NCI-H82 treated with DMSO at 0.1 percent for 48 hours (cell line): ENCODE data around the gene PRKCE.

Experiments
- DNase-seq: peaks from one replicate; lab custom pipeline; 2025; ENCODE audit not compliant: unreplicated experiment; lab: John Stamatoyannopoulos, UW

Gene PRKCE

DNA sequence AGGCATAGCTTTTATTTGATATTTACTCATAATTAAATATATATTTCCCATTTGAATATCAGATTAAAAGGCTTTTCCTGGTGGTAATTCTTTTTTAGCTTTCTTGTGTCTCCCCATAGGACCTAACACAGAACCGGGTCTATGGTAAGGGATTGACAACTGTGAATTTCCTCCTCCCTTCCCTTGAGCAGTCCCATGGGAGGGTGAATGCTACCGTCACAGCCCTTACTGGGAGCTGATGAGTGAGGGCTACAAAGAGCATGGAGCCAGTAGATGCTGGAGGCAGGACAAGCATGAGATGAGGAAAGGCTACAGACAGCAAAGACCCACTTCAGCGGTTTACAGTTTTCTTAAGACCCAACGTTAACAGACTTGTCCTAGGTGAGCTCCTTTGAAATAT lies 475.1 kb downstream of the PRKCE start:
- no peak for DNase-seq

DNA sequence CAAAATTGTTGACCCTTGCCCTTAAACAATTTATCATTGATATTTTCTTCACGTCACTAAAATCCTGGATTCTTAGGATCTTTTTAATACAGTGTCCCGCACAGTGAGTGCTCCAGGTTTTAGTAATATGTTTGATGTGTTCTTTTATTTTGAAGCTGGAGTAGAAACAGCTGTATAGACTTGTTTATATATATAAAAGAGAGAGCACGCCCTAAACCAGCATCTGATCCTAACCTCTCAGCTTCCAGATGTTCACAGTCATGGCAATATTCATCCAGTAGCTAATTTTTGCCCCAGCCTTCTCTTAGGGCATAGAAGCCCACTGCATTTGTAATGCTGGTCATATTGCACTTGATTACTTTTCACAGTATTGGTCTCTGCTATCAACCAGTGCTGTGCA lies 475.7 kb downstream of the PRKCE start:
- no peak for DNase-seq

DNA sequence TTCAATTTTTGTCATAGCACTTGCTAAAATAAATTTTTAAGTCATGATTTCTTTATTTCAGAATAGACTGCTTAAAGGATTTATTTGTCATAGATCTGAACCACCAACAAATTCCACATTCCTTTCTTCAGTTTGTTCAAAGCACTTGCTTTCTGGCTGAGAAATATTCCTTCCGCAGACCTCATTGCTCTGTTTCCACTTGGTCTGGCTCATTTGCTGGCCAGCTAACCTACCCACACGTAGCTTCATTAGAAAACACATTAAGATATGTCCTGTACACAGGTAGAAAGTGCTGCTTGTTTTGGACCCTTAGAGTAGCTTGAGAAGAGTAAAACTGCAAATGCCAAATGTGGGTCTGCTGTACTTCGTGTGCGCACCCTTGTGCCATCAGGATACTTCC lies 479.0 kb downstream of the PRKCE start:
- no peak for DNase-seq

DNA sequence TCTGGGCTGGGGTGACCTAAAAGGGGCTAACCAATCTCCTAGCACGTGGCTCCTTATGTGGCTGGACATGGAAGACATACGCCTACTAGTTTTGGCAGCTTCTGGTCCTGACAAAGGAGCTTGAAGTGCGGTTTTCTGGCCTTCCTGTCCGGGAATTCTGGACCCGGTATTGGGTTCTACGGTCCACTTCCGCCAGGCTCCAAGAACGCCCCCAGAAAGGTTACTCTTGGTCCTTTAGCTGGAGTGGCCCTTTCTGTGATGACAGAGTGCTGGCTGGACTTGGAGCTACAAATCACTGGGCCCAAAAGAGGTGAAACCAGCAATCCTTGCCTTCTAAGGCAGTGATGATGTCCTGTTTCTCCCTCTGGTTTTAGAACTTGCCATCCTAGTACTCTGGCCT lies 481.5 kb downstream of the PRKCE start:
- DNase-seq, result no peak

DNA sequence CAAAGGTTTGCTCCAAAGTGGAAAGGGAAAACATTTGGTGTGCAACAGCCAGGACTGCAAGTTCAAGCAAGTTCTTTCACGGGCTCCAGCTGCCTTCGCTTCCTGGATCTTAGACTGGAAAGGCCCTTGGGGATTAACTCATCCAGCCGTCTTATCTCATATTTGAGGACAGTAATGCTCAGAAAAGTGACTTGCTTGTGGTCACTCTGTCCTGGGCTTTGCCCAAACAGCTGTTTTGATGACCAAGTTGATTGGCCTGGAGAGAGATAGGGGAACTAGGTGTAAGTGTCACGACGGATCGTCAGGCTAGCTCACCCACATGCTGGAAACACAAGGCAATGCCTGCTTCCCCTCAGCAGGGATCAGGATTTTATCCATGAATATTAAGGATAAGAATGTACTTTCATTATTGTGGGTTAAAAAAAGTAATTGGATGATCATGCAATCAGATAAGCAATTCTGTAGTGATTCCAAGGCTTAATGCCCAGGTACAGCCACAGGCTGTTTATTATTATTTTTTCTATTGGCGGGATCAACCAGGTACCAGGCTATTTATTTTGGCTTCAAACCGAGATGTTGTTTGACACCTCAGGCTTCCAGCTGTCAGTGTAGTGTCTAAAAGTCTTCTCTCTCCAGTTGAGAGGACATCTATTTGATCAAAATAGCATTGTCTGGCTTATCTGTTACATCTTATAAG lies 483.2 kb downstream of the PRKCE start:
- no peak for DNase-seq

DNA sequence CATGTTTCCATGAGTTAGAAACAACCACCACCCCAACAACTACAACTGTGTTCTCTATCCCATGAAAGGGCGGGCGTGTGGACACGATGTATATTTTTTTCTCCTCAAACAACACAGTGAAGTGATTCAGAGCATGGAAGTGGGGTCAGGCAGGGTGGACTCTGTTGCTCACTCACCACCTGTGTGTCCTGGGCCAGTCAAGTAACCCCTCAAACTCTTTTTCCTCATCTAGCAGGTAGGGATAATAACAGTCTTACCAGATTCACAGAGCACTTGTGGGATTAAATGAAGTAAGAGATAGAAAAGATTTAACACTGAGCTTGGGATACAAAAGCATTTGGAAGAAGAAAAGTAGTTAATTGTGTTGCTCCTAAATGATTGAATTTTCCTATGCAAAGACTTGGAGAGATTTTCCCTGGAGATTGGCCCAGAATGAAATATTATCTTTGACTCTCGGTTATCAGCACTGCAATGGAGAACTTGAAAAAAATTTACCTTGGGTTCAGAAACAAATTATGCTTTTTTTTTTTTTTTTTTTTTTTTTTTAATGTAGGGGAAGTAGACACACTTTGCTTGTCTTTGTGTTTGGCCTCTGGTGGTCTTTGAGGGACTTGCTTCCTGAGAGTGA lies 483.9 kb downstream of the PRKCE start:
- DNase-seq, result no peak

DNA sequence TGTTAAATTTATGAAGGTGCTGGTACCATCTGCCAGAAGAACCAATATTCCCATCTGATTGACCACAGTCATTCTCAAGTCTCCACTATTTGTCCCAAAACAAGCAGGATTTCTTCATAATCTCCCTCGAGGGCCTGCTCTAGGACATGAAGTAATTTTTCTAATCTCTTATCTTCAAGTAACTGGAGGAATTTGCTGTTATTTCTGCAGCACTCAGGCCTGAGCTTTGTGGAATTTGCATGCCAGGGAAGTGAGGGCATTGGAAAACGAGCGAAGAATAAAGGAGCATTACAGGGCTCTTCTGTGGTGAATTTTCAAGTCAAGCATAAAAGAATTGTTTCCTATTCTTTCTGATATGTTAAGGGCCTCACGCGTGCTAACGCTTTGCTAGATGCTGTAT lies 484.5 kb downstream of the PRKCE start:
- DNase-seq, result no peak

DNA sequence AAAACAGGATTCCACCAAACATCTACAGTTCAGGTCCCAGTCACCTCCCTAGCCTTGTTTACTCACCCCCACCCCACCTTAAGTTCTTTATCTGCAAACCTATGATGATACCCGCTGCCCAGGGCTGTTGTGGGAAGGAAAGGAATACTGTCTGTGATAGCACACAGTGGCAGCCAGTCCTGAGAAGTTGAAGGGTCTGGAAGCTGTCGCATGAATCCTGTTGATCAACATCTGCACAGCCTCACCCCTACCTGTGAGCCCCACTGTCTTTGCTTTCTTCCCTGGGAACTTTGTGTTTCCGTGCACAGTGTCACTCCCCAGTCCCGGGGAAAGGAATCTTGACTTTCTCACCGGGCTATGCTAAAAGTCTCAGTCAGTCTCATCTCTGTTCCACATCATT lies 485.0 kb downstream of the PRKCE start:
- DNase-seq, result no peak

DNA sequence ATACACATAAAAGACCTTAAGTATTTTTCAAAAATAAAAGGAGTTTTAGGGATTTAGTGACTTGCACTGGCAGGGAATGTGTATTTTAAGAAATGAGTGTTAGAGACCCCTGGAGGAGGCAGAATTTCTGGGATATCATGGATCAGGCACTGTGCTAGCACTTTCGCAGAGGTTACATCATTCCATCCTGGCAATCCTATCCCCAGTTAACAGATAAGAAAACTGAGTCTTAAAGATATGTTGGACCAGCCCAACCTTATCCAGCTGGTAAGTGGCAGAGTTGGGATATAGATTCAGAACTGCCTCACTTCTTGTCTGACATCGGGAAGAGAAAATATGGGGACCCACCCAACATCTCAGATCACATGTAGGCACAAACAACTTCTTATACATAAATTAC lies 485.5 kb downstream of the PRKCE start:
- no peak for DNase-seq

DNA sequence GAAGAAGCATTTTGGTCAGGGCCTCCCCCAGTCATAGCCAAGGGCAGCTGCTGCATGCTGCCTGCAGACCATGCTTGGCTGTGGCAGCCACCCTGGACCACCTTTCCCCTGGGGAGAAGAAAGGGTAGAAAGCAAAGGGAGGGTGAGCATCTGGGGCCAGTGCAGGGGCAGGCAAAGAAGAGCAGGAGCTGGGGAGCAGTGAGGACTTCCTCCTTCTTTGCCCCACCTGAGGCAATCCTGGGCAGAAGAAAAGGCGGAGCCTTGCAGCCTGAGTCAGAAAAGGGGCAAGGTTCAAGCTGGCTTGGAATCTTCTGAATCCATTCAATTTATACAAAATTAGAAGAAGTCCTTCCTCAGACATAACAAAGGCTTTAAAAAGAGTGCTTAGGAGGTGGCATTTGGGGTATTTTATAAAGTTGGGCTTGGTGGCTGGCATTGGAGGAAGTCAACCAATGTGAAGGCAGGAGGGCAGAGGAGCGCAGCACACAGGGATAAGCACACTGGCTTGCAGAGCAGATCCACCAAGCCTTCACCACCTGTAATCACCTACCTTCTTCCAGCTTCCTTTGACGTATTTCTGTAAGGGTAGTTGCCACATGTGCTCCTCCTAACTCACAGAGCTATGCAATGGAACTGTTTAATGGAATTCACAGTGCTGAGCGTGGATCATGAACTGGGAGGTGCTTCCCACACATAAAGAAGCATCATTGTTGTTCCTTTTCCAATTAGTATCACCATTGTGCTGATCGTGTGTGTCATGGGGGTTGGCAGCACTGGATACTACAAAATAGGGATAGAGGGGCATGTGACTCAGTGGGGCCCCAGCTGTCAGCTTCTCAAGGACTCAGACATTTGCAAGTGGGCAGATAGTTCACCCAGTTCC lies 491.3 kb downstream of the PRKCE start:
- DNase-seq, result no peak

DNA sequence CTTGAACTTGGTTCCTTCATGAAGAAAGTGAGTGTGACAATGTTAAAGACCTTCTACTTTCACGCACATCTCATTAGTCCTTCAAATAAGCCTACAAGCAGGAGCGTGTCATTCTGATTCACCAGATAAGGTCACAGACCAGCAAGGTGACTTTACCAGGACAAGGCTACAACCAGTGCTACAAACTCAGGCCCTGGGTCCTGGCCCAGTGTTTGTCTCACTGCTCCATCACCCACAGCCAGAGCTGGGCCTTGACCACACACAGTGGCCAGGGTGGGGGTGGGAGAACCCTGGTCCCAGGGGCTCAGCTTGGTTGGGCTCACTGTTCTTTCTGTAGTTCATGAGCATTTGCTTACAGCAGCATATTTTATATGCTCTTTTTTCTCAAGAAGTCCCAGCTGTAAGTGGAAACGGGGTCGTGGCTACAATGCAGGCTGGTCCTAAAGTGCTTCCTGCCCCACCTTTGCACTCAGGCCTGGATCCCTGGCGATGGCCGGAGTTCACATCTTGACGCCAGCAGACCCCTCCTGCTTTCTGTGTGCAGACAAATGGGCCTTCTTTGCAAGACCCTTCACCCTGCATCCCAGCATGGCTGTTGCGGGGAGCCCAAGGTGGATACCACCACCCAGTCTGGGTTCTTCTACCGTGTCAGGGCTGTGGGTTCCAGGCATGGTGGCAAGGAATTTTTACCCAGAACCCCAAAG lies 492.1 kb downstream of the PRKCE start:
- DNase-seq, result no peak

DNA sequence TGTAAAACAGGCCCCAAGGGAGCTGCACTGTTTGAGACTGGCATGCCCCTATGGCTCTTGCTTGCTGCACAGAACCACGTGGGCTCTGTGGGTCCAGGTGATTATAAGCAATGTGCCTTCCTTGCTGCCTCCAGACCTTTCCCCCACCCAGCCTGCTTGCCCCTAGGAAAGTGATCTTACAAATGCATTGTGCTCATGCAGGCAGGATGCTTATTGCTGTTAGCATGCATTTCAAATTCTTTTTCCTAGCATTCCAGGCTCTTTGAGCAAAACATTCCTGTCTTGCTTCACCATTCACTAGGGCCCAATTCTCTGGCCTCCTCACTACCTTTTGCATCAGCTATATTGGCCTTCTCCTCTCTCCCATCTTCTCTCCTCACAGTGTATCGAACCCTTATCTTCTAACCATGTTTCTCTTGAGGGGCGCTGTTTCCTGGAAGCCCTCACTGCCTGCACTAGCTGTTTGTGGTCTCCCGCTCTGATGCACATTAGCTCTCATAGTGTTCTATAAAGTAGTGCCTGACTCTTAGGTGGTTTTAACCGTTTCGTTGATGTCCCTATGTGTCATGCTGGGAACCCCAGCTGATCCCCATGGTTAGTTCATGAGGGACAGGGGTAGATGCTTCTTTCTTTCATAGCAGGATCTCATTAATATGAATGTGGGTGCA lies 492.8 kb downstream of the PRKCE start:
- DNase-seq, result no peak

DNA sequence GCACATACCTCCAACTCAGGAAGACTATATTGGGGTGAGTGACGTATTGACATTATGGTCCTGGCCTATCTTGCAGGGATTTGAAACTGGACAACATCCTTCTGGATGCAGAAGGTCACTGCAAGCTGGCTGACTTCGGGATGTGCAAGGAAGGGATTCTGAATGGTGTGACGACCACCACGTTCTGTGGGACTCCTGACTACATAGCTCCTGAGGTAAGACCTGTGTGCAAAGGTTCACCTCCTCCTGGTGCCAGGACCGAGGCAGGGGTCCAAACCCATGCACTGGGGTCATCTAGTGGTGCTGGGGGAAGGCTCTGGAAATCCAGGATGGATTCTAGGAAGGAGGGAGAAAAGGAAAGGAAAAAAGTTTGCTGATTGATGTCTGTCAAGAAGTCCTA lies 493.5 kb downstream of the PRKCE start:
- no peak for DNase-seq

DNA sequence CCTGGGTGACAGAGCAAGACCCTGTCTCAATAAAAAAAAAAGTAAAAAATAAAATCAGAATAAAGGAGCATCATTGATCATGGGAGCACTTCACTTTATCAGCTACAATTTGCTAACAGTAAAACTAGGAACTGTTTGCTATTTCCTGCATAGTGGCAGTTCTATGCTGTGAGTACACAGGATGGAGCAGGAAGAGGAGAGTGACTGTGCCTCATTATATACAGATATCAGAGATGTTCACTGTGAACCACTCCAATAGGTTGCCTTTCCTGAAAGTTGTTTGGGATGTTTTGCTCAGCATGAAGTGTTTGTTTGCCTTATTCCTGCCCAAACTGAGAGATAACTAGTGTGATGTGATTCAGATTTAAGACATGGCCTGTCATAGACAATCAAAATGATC lies 494.4 kb downstream of the PRKCE start:
- no peak for DNase-seq

DNA sequence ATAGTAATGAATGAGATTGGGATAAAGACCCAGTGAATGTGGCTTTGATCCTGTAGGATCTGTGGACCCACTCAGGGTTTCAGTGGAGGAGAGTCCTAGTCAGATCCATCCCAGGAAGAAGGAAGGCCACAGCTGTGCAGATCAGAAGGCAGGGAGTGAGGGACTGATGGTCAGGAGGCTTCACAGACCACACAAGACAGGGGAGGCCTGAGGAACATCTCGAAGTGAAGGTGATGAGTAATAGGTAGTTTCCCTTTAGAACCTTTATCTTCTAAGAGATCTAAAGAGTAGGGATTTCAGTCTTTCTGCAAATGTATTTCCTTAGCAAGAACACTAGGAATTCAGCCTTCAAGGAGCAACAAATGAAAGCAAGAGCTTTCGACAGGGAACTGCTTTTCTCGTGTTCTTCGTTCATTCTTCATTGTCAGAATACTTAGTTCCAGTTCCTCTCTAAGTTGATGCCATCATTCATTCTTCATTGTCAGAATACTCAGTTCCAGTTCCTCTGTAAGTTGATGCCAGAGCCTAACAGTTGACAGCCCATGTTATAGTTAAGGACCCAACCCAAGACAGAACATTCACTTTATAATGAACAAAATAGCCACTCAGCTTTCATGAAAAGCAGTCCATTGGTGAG lies 495.5 kb downstream of the PRKCE start:
- DNase-seq, result no peak

DNA sequence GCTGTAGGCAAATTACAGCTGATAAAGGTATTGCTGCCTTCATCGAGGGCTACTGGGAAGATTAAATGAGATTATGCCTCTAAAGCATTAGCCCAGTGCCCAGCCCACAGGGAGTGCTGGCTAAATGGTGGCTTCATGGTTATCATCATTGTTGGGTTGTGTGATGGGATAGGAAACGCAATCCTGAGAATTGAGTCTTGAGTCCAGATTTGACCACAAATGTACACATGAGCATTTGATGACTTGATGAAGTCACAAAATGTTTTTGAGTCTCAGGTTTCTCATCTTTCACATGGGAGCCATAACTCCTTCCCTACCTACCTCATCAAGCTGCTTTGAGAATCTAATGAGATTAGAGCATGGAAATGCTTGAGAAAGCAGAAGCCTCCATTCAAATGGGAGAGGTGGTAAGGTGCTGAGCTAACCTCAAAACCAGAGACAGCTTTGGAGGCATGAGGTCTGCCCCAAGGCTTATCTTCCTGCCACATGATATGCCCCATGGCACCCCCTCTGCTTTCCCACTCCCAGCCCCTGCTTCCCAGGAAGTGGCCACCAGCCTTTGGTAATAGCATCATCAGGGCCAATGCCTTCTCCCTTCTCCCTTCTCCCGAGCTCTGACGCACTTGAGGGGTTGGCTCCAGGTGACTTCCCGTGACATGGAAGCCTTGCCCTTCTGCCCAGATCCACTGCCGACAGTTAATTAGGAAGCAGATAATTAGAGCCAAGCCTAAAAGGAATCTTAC lies 496.3 kb downstream of the PRKCE start:
- DNase-seq, result no peak

DNA sequence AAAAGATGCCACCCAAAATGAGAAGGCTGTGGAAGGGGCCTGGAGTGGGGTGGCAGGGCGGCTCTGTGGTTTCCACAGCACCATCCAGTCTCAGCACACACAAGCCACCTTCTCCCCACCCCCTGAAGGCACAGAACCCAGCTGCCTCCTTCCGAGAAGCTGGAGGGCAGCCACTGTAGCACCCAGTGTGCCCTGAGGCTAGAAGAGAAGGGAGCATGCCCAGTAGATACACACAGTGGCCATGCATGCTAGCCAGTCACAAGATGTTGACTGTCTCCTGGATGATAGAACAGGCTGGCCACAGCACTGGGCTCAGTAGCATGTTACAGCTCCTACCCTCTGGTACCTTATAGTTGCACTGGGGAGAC lies 496.9 kb downstream of the PRKCE start:
- no peak for DNase-seq

DNA sequence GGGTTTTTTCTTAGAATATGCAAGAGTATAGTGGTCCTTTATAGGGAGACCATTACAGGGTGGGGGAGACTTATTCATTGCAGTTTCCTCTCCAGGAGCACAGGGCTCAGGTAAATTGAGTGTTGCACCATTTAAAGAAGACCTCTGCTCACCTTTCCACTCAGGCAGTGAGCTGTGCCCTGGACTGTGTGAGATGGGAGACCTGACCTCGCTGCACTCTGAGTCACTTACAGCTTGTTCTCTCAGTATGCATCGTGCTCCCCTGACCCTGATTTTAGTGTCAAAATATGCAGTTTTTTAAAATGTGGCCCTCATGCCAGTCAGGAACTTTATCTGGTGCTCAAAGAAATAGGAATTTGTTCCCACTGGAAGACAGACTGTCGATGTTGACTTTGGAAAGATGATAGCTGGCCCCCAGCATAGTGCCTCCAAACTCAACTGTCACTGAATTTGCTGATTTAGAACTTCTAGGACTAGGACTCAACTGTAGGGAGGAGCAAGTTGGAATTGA lies 499.0 kb downstream of the PRKCE start:
- DNase-seq, result no peak

DNA sequence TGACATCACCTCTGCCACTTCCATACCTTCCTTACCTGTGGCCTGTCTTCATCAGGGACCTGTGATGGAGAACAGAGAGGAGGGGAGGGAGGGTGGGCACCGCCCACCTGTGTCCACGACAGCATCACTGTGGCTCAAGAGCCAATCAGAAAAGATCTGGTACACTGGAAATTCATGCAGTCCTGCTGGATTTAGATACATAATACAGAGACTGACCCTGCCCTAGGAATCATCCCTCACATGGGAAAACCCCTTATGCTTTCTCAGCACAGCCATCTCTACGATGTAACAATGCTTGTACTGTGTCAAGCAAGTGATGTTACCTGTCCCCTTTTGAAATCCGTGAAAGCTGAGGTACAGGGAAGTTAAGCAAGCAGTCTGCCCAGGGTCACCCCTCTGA lies 500.1 kb downstream of the PRKCE start:
- no peak for DNase-seq
